ENCODE measurements around the gene MMP28. TPM values are rescaled to one million over a fixed set of nuclear protein-coding genes. Genes with fewer than 3 reads are reported as not detected.

Gene MMP28
- total RNA-seq, 4 donors from 2014 or later = 2.9 to 58.4 (median 11.0) TPM

- peaks cover 2 to 11% of the 10 kb centered on the region in 2 donors for H3K4me1 ChIP-seq
- no peaks in the 10 kb centered on the region for H3K27me3 ChIP-seq
- no peak for TF ChIP-seq POLR2A (IDR thresholded peaks at IDR 0.05)
- TF ChIP-seq CTCF (IDR thresholded peaks at IDR 0.05) = no peak
- H3K4me3 ChIP-seq = peak overlapping the region; percentile 33 to 41
- no peaks in the 10 kb centered on the region for H3K9me3 ChIP-seq
- intact Hi-C loops (cut with DNase I; ENCODE audit: low total_unique reads) = no loop called here
- H3K27ac ChIP-seq = no peak overlapping the region
- DNase-seq = no peak
- no peaks in the 10 kb centered on the region for H3K36me3 ChIP-seq
These were observed 427 bp upstream of the MMP28 start for GRCh38 chr17:35795871-35796265.

GRCh38 chr17:35793257-35793656, 2.2 kb downstream of the MMP28 start:
- H3K9me3 ChIP-seq = no peaks in the 10 kb centered on the region
- H3K4me3 ChIP-seq = no peak overlapping the region
- H3K4me1 ChIP-seq = peaks cover 0 to 11% of the 10 kb centered on the region in 2 donors
- no peaks in the 10 kb centered on the region for H3K36me3 ChIP-seq
- intact Hi-C loops (cut with DNase I; ENCODE audit: low total_unique reads) = no loop called here
- no peak for TF ChIP-seq CTCF (IDR thresholded peaks at IDR 0.05)
- no peak for TF ChIP-seq POLR2A (IDR thresholded peaks at IDR 0.05)
- no peak overlapping the region for H3K27ac ChIP-seq
- no peak for DNase-seq
- H3K27me3 ChIP-seq = no peaks in the 10 kb centered on the region

DNA sequence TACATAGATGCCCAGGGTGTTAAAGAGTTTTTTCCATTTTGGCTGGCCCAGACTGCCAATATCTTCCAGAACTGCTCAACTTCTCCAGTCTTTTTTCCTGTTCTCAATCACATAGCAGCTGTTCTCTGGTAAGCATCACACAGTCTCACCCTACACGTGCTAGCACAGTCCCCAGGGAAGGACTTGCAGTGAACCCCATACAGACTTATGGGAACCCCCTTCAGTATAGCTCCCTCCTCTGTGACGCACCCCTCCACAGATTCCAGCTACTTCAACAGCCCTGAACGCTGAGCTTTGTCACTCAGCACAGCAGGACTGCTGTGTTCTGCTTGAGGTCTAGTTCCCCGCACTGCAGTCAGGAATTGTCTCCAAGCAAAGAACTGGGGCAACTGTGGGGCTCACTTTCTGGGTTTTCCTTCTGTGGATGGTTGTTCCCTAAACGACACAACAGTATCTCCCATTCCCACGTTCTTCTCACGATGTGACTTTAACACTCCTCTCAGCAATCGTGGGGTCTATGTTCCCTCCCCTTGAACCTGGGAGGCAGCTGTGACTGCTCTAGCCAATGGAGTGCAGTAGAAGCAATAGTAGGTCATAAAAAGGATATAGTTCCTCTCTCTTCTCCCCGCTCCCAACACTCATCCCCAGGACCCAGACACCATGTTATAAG, 3.6 kb downstream of the MMP28 start:
- Histone ChIP-seq H3K4me1 (peaks cover 0 to 11% of the 10 kb centered on the region in 2 donors), H3K4me3 (no peak overlapping the region), H3K27ac (no peak overlapping the region), H3K36me3 (no peaks in the 10 kb centered on the region), H3K9me3 (no peaks in the 10 kb centered on the region), H3K27me3 (no peaks in the 10 kb centered on the region)
- TF ChIP-seq CTCF (IDR thresholded peaks at IDR 0.05) (no peak), POLR2A (IDR thresholded peaks at IDR 0.05) (no peak)
- intact Hi-C loops (cut with DNase I; ENCODE audit: low total_unique reads) = no loop called here
- DNase-seq = no peak

- intact Hi-C loops (cut with DNase I; ENCODE audit: low total_unique reads) = no loop called here
- Histone ChIP-seq H3K27ac (no peak overlapping the region), H3K4me1 (peaks cover 0 to 9% of the 10 kb centered on the region in 2 donors), H3K36me3 (no peaks in the 10 kb centered on the region), H3K27me3 (no peaks in the 10 kb centered on the region), H3K4me3 (no peak overlapping the region), H3K9me3 (no peaks in the 10 kb centered on the region)
- no peak for DNase-seq
- no peak for TF ChIP-seq CTCF (IDR thresholded peaks at IDR 0.05)
These were observed 4.6 kb downstream of the MMP28 start for GRCh38 chr17:35790841-35791240.

GRCh38 chr17:35788477-35789368, 6.7 kb downstream of the MMP28 start:
- TF ChIP-seq POLR2A (IDR thresholded peaks at IDR 0.05) (no peak), CTCF (IDR thresholded peaks at IDR 0.05) (no peak)
- no peaks in the 10 kb centered on the region for H3K36me3 ChIP-seq
- no peaks in the 10 kb centered on the region for H3K9me3 ChIP-seq
- peak overlapping the region; percentile 51 to 53 for H3K27ac ChIP-seq
- no peaks in the 10 kb centered on the region for H3K27me3 ChIP-seq
- H3K4me3 ChIP-seq = no peak overlapping the region
- DNase-seq = no peak
- intact Hi-C loops (cut with DNase I; ENCODE audit: low total_unique reads) = no loop called here
- peaks cover 0 to 3% of the 10 kb centered on the region in 2 donors for H3K4me1 ChIP-seq
